ENCODE results near the gene COL6A2.
A peak's percentile ranks its signal among the peaks of the same experiment; 100 is the strongest.

COL6A2 gene

GRCh38 chr21:46124926-46125845 is 27.3 kb downstream of the COL6A2 start:
- Mint-ChIP-seq H3K36me3 (ENCODE audit: low read depth) (no peaks in the 10 kb centered on the region), H3K4me1 (ENCODE audit: low read depth) (no peaks in the 10 kb centered on the region), H3K4me3 (no peak overlapping the region), H3K27ac (no peak overlapping the region), H3K9me3 (no peaks in the 10 kb centered on the region), H3K27me3 (no peaks in the 10 kb centered on the region)
- peak; percentile 20 for DNase-seq

- Mint-ChIP-seq H3K4me1 (ENCODE audit: low read depth) (no peaks in the 10 kb centered on the region), H3K9me3 (no peaks in the 10 kb centered on the region), H3K36me3 (ENCODE audit: low read depth) (no peaks in the 10 kb centered on the region), H3K4me3 (no peak overlapping the region), H3K27me3 (no peaks in the 10 kb centered on the region), H3K27ac (no peak overlapping the region)
- DNase-seq = no peak
These were observed 28.0 kb downstream of the COL6A2 start for GRCh38 chr21:46125846-46126301.

DNA sequence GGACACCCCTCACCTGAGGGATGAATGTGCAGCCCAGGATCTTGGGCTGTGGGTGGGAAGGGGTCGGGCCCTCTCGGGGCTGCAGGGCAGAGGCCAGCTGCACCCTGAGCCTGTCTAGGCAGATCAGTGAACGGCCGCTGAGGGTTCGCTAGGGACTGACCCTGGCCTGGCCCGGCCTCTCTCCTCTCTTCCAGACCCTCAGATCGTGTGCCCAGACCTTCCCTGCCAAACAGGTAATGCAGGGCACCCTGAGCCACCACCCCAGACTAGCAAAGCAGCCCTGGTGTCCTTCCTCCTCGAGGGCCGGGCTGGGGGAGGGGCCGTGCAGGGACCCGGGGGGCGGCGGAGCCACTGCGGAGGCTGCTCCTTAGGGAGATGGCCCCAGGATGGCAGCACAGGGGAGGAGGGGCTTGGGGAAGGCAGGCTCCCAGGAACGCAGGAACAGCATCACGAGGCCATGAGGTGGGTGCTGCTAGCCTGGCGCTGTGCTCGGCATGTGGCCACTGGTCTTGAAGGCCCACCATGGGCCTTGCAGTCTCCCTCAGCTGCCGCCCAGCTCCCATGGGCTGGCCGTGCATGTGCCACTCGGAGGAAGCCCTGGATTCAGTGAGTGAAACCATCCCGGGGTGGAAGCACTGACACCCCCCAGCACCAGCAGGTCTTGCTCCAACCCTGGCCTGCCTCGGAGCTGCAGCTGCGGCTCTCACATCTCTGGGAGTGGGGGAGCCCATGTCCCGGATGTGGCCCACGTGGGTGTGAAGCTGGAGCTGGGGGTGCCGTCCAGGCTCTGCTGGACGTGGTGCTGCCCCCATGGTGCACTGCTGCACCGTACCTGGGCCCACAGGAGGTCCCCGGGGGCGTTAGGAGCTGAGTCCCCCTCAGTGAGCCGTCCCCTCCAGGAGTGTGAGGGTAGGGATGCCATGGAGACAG is 28.7 kb downstream of the COL6A2 start:
- H3K36me3 Mint-ChIP-seq (ENCODE audit: low read depth) = no peaks in the 10 kb centered on the region
- H3K27me3 Mint-ChIP-seq = no peaks in the 10 kb centered on the region
- no peaks in the 10 kb centered on the region for H3K4me1 Mint-ChIP-seq (ENCODE audit: low read depth)
- DNase-seq = peak; percentile 20
- no peak overlapping the region for H3K27ac Mint-ChIP-seq
- H3K4me3 Mint-ChIP-seq = no peak overlapping the region
- H3K9me3 Mint-ChIP-seq = no peaks in the 10 kb centered on the region

DNA sequence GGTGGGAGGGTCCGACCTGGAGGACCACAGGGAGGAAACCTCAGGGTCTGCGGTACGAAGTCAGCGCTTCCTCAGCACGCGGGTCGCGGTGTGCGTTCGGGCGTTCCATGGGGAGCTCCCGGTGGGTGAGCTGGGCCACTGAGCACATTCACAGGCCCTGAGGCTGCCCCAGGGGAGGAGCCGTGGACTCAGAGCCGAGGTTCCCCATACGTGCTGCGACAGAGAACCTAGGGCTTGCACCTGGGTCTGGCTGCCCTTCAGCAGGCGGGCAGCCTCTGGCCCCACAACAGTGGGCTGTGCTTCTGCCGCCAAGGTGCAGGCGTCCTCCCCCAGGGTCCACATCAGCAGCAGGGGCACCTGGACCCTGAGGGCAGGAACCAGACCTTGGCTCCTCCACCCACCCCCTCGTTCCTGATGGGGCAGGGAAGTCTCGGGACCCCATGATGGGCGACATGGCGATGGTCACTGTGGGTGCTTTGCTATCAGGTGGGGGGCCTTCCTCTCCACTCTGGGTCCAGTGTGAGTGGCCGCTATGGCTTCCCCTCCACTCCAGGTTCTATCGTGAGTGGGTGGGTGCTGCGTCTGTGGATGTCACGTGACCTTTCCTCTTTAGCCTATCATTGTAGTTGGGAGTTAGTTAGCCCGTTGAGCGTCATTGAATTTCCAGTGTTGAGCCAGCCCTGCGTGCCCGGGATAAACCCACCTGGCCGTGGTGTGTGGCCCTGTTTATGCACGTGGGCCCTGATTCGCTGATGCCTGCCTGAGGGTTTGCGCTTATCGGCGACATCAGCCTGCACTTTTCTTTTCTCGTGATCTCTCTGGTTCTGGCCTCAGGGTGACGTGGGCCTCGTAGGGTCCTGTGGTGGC is 29.6 kb downstream of the COL6A2 start:
- Mint-ChIP-seq H3K9me3 (no peaks in the 10 kb centered on the region), H3K4me1 (ENCODE audit: low read depth) (no peaks in the 10 kb centered on the region), H3K27ac (no peak overlapping the region), H3K4me3 (no peak overlapping the region), H3K36me3 (ENCODE audit: low read depth) (no peaks in the 10 kb centered on the region), H3K27me3 (no peaks in the 10 kb centered on the region)
- DNase-seq = no peak

DNA sequence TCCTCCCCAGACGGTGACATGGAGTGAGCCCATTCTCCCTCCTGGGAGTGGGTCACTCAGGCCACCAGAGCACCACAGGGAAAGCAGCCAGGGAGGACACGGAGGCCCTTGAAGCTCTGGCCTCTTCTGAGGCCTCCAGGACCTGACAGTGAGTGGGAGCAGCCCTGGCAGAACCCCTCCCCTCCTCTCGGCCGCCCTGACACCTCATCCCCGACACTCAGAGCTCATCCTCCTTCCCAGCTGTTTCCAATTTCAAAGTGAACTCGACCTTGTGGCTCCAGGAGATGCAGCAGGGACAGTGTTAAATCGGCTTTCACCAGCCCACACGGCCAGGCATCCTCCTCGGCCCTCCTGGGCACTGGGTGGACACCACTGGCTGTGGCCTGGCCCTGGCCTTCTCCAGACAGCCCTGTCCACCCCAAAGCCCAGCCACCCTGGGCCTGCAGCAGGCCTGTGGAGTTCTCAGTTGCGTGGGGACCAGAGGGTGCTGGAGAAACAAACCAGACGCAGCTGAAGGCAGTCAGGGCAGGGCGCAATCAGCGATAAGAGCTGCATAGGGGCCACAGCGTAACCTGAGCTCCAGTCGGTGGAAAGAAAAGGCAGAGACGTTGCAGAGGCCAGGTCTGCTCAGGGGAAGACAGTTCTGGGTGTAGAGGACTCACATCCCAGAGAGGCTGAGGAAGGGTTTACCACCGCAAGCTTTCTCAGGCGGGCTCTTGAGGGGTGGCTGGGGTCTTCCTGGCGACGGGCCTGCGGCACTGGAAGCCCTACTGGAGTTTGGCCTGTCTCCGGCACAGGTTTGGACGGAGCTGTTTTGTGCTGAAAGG is 30.4 kb downstream of the COL6A2 start:
- Mint-ChIP-seq H3K27ac (no peak overlapping the region), H3K4me3 (no peak overlapping the region), H3K36me3 (ENCODE audit: low read depth) (no peaks in the 10 kb centered on the region), H3K9me3 (no peaks in the 10 kb centered on the region), H3K4me1 (ENCODE audit: low read depth) (no peaks in the 10 kb centered on the region), H3K27me3 (no peaks in the 10 kb centered on the region)
- DNase-seq = no peak

DNA sequence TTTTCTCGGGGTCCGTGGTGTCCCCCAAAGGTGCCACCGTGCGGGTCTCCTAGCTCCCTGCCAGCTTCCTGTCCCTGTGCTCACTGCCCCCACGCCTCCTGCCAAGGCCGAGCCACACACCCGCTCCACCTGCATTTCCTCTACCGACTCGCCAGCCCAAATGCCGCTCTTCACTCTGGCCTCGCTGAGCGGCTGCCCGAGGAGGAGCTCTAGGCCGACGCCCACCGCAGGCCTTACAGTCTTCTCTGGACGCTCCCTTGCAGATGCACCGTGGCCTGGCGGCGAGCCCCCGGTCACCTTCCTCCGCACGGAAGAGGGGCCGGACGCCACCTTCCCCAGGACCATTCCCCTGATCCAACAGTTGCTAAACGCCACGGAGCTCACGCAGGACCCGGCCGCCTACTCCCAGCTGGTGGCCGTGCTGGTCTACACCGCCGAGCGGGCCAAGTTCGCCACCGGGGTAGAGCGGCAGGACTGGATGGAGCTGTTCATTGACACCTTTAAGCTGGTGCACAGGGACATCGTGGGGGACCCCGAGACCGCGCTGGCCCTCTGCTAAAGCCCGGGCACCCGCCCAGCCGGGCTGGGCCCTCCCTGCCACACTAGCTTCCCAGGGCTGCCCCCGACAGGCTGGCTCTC is 31.1 kb downstream of the COL6A2 start:
- no peaks in the 10 kb centered on the region for H3K4me1 Mint-ChIP-seq (ENCODE audit: low read depth)
- H3K4me3 Mint-ChIP-seq = no peak overlapping the region
- H3K9me3 Mint-ChIP-seq = no peaks in the 10 kb centered on the region

GRCh38 chr21:46129846-46130651 is 32.1 kb downstream of the COL6A2 start:
- no peaks in the 10 kb centered on the region for H3K4me1 Mint-ChIP-seq (ENCODE audit: low read depth)
- H3K9me3 Mint-ChIP-seq = no peaks in the 10 kb centered on the region
- no peaks in the 10 kb centered on the region for H3K27me3 Mint-ChIP-seq
- H3K36me3 Mint-ChIP-seq (ENCODE audit: low read depth) = no peaks in the 10 kb centered on the region
- no peak overlapping the region for H3K27ac Mint-ChIP-seq
- no peak for DNase-seq
- H3K4me3 Mint-ChIP-seq = no peak overlapping the region

More for the DNA sequence above, 31.1 kb downstream of the COL6A2 start:
- DNase-seq = no peak
- Mint-ChIP-seq H3K27me3 (no peaks in the 10 kb centered on the region), H3K27ac (no peak overlapping the region), H3K36me3 (ENCODE audit: low read depth) (no peaks in the 10 kb centered on the region)

GRCh38 chr21:46130831-46131587 is 33.1 kb downstream of the COL6A2 start:
- H3K36me3 Mint-ChIP-seq (ENCODE audit: low read depth) = no peaks in the 10 kb centered on the region
- DNase-seq = no peak
- no peak overlapping the region for H3K27ac Mint-ChIP-seq
- H3K27me3 Mint-ChIP-seq = peaks cover 2% of the 10 kb centered on the region
- H3K4me3 Mint-ChIP-seq = no peak overlapping the region
- no peaks in the 10 kb centered on the region for H3K9me3 Mint-ChIP-seq
- H3K4me1 Mint-ChIP-seq (ENCODE audit: low read depth) = no peaks in the 10 kb centered on the region

GRCh38 chr21:46131588-46131837 is 33.6 kb downstream of the COL6A2 start:
- no peaks in the 10 kb centered on the region for H3K36me3 Mint-ChIP-seq (ENCODE audit: low read depth)
- no peak overlapping the region for H3K27ac Mint-ChIP-seq
- no peak for DNase-seq
- H3K9me3 Mint-ChIP-seq = no peaks in the 10 kb centered on the region
- H3K27me3 Mint-ChIP-seq = peaks cover 3% of the 10 kb centered on the region
- H3K4me1 Mint-ChIP-seq (ENCODE audit: low read depth) = no peaks in the 10 kb centered on the region
- no peak overlapping the region for H3K4me3 Mint-ChIP-seq

DNA sequence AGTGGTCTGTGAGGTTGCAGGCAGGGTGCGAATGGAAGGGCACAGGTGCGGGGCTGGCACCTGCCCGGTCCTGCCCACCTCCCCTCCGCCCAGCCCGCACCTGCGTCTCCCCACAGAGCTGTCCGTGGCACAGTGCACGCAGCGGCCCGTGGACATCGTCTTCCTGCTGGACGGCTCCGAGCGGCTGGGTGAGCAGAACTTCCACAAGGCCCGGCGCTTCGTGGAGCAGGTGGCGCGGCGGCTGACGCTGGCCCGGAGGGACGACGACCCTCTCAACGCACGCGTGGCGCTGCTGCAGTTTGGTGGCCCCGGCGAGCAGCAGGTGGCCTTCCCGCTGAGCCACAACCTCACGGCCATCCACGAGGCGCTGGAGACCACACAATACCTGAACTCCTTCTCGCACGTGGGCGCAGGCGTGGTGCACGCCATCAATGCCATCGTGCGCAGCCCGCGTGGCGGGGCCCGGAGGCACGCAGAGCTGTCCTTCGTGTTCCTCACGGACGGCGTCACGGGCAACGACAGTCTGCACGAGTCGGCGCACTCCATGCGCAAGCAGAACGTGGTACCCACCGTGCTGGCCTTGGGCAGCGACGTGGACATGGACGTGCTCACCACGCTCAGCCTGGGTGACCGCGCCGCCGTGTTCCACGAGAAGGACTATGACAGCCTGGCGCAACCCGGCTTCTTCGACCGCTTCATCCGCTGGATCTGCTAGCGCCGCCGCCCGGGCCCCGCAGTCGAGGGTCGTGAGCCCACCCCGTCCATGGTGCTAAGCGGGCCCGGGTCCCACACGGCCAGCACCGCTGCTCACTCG is 34.1 kb downstream of the COL6A2 start:
- DNase-seq = no peak

GRCh38 chr21:46135782-46136395 is 38.0 kb downstream of the COL6A2 start:
- H3K27ac Mint-ChIP-seq = no peak overlapping the region
- H3K9me3 Mint-ChIP-seq = no peaks in the 10 kb centered on the region
- DNase-seq = no peak
- H3K4me3 Mint-ChIP-seq = no peak overlapping the region
- no peaks in the 10 kb centered on the region for H3K4me1 Mint-ChIP-seq (ENCODE audit: low read depth)
- peaks cover 3% of the 10 kb centered on the region for H3K27me3 Mint-ChIP-seq
- no peaks in the 10 kb centered on the region for H3K36me3 Mint-ChIP-seq (ENCODE audit: low read depth)

More for the DNA sequence above, 34.1 kb downstream of the COL6A2 start:
- Mint-ChIP-seq H3K27me3 (peaks cover 3% of the 10 kb centered on the region), H3K36me3 (ENCODE audit: low read depth) (no peaks in the 10 kb centered on the region), H3K4me1 (ENCODE audit: low read depth) (no peaks in the 10 kb centered on the region), H3K4me3 (no peak overlapping the region), H3K27ac (no peak overlapping the region), H3K9me3 (no peaks in the 10 kb centered on the region)

All from activated T-cell treated with anti-CD3 and anti-CD28 coated beads, Interleukin-2, amount 50 U/mL, for 24 hours (primary cell).